Activated naive CD8-positive, alpha-beta T cell treated with anti-CD3 and anti-CD28 coated beads for 36 hours (primary cell): ENCODE results near the gene KCNJ4. TPM values are rescaled to one million over a fixed set of nuclear protein-coding genes. Genes with fewer than 3 reads are reported as not detected.

Source experiments
- DNase-seq: peaks from one replicate; pipeline ENCODE4 v3.0.0; 2021
- H3K27ac Mint-ChIP-seq: one replicate; pipeline ENCODE4 v1.8.0; 2022; ENCODE audit warnings: mild to moderate bottlenecking, moderate library complexity, mixed read lengths
- H3K27me3 Mint-ChIP-seq: one replicate; pipeline ENCODE4 v1.8.0; 2022; ENCODE audit warnings: mild to moderate bottlenecking, mixed read lengths
- H3K36me3 Mint-ChIP-seq: one replicate; pipeline ENCODE4 v1.8.0; 2021; ENCODE audit warnings: mild to moderate bottlenecking, mixed read lengths
- H3K4me1 Mint-ChIP-seq: one replicate; pipeline ENCODE4 v1.8.0; 2021; ENCODE audit warnings: mixed read lengths
- H3K4me3 Mint-ChIP-seq: one replicate; pipeline ENCODE4 v1.8.0; 2022; ENCODE audit warnings: mild to moderate bottlenecking, moderate library complexity, mixed read lengths
- H3K9me3 Mint-ChIP-seq: one replicate; pipeline ENCODE4 v1.8.0; 2022; ENCODE audit warnings: mixed read lengths
- total RNA-seq, 2 experiments: library from RNA; stranded (reverse); gene quantifications; one replicate each; pipeline ENCODE4 v1.2.3, GENCODE V29; 2021

The KCNJ4 gene
- total RNA-seq, 2 experiments from 2014 or later = not detected

GRCh38 chr22:38433871-38434270 lies 21.1 kb downstream of the KCNJ4 start:
- Mint-ChIP-seq H3K4me3 (no peak overlapping the region), H3K4me1 (no peaks in the 10 kb centered on the region), H3K27ac (no peak overlapping the region), H3K36me3 (no peaks in the 10 kb centered on the region), H3K27me3 (no peaks in the 10 kb centered on the region), H3K9me3 (no peaks in the 10 kb centered on the region)
- DNase-seq = no peak

GRCh38 chr22:38432264-38432663 lies 22.7 kb downstream of the KCNJ4 start:
- no peak for DNase-seq
- Mint-ChIP-seq H3K27ac (no peak overlapping the region), H3K4me1 (no peaks in the 10 kb centered on the region), H3K9me3 (no peaks in the 10 kb centered on the region), H3K4me3 (no peak overlapping the region), H3K36me3 (no peaks in the 10 kb centered on the region), H3K27me3 (no peaks in the 10 kb centered on the region)

GRCh38 chr22:38431266-38432010 lies 23.6 kb downstream of the KCNJ4 start:
- Mint-ChIP-seq H3K27ac (no peak overlapping the region), H3K4me3 (no peak overlapping the region), H3K27me3 (no peaks in the 10 kb centered on the region), H3K36me3 (no peaks in the 10 kb centered on the region), H3K9me3 (no peaks in the 10 kb centered on the region), H3K4me1 (no peaks in the 10 kb centered on the region)
- no peak for DNase-seq

- no peaks in the 10 kb centered on the region for H3K9me3 Mint-ChIP-seq
- H3K27me3 Mint-ChIP-seq = no peaks in the 10 kb centered on the region
These were observed 25.4 kb downstream of the KCNJ4 start for GRCh38 chr22:38429499-38430068.

GRCh38 chr22:38428714-38429113 lies 26.3 kb downstream of the KCNJ4 start:
- Mint-ChIP-seq H3K4me1 (no peaks in the 10 kb centered on the region), H3K9me3 (no peaks in the 10 kb centered on the region), H3K4me3 (no peak overlapping the region), H3K27me3 (no peaks in the 10 kb centered on the region), H3K36me3 (no peaks in the 10 kb centered on the region), H3K27ac (no peak overlapping the region)
- DNase-seq = no peak

More at GRCh38 chr22:38429499-38430068, 25.4 kb downstream of the KCNJ4 start:
- Mint-ChIP-seq H3K27ac (no peak overlapping the region), H3K4me1 (no peaks in the 10 kb centered on the region), H3K4me3 (no peak overlapping the region), H3K36me3 (no peaks in the 10 kb centered on the region)
- no peak for DNase-seq

GRCh38 chr22:38427940-38428339 lies 27.1 kb downstream of the KCNJ4 start:
- Mint-ChIP-seq H3K36me3 (no peaks in the 10 kb centered on the region), H3K9me3 (no peaks in the 10 kb centered on the region), H3K27me3 (no peaks in the 10 kb centered on the region), H3K4me1 (no peaks in the 10 kb centered on the region), H3K27ac (no peak overlapping the region), H3K4me3 (no peak overlapping the region)
- DNase-seq = no peak

GRCh38 chr22:38427465-38427864 lies 27.5 kb downstream of the KCNJ4 start:
- Mint-ChIP-seq H3K27me3 (no peaks in the 10 kb centered on the region), H3K4me1 (no peaks in the 10 kb centered on the region), H3K4me3 (no peak overlapping the region), H3K36me3 (no peaks in the 10 kb centered on the region), H3K9me3 (no peaks in the 10 kb centered on the region), H3K27ac (no peak overlapping the region)
- no peak for DNase-seq

GRCh38 chr22:38426628-38427027 lies 28.4 kb downstream of the KCNJ4 start:
- no peaks in the 10 kb centered on the region for H3K36me3 Mint-ChIP-seq
- no peak overlapping the region for H3K27ac Mint-ChIP-seq
- no peak overlapping the region for H3K4me3 Mint-ChIP-seq
- DNase-seq = no peak
- no peaks in the 10 kb centered on the region for H3K27me3 Mint-ChIP-seq
- H3K9me3 Mint-ChIP-seq = no peaks in the 10 kb centered on the region
- no peaks in the 10 kb centered on the region for H3K4me1 Mint-ChIP-seq

- H3K36me3 Mint-ChIP-seq = no peaks in the 10 kb centered on the region
- H3K4me1 Mint-ChIP-seq = no peaks in the 10 kb centered on the region
- H3K27me3 Mint-ChIP-seq = no peaks in the 10 kb centered on the region
- DNase-seq = no peak
- H3K27ac Mint-ChIP-seq = no peak overlapping the region
- no peaks in the 10 kb centered on the region for H3K9me3 Mint-ChIP-seq
- H3K4me3 Mint-ChIP-seq = no peak overlapping the region
These were observed 30.4 kb downstream of the KCNJ4 start for GRCh38 chr22:38424525-38425080.

- no peak for DNase-seq
- no peaks in the 10 kb centered on the region for H3K27me3 Mint-ChIP-seq
- H3K36me3 Mint-ChIP-seq = no peaks in the 10 kb centered on the region
- H3K4me1 Mint-ChIP-seq = no peaks in the 10 kb centered on the region
- no peak overlapping the region for H3K27ac Mint-ChIP-seq
- H3K9me3 Mint-ChIP-seq = no peaks in the 10 kb centered on the region
- H3K4me3 Mint-ChIP-seq = no peak overlapping the region
These were observed 31.2 kb downstream of the KCNJ4 start for GRCh38 chr22:38423512-38424503.

- Mint-ChIP-seq H3K4me3 (no peak overlapping the region), H3K4me1 (no peaks in the 10 kb centered on the region), H3K27ac (no peak overlapping the region), H3K27me3 (no peaks in the 10 kb centered on the region), H3K9me3 (no peaks in the 10 kb centered on the region), H3K36me3 (no peaks in the 10 kb centered on the region)
- no peak for DNase-seq
These were observed 32.1 kb downstream of the KCNJ4 start for GRCh38 chr22:38422611-38423511.

GRCh38 chr22:38420734-38421133 lies 34.3 kb downstream of the KCNJ4 start:
- Mint-ChIP-seq H3K4me3 (no peak overlapping the region), H3K4me1 (no peaks in the 10 kb centered on the region), H3K9me3 (no peaks in the 10 kb centered on the region), H3K36me3 (no peaks in the 10 kb centered on the region), H3K27ac (no peak overlapping the region), H3K27me3 (no peaks in the 10 kb centered on the region)
- no peak for DNase-seq

- Mint-ChIP-seq H3K4me3 (no peak overlapping the region), H3K36me3 (no peaks in the 10 kb centered on the region), H3K4me1 (no peaks in the 10 kb centered on the region), H3K9me3 (no peaks in the 10 kb centered on the region), H3K27me3 (no peaks in the 10 kb centered on the region), H3K27ac (no peak overlapping the region)
- no peak for DNase-seq
These were observed 35.2 kb downstream of the KCNJ4 start for GRCh38 chr22:38419858-38420160.

- Mint-ChIP-seq H3K4me1 (no peaks in the 10 kb centered on the region), H3K27ac (no peak overlapping the region), H3K27me3 (no peaks in the 10 kb centered on the region), H3K9me3 (no peaks in the 10 kb centered on the region), H3K36me3 (no peaks in the 10 kb centered on the region), H3K4me3 (no peak overlapping the region)
- no peak for DNase-seq
These were observed 35.7 kb downstream of the KCNJ4 start for GRCh38 chr22:38419121-38419857.
